ENCODE measurements around the gene ARMC9. TPM values are rescaled to one million over a fixed set of nuclear protein-coding genes. Genes with fewer than 3 reads are reported as not detected.

ARMC9 gene
- total RNA-seq, 1 donor from 2014 or later: 8.4 TPM

DNA sequence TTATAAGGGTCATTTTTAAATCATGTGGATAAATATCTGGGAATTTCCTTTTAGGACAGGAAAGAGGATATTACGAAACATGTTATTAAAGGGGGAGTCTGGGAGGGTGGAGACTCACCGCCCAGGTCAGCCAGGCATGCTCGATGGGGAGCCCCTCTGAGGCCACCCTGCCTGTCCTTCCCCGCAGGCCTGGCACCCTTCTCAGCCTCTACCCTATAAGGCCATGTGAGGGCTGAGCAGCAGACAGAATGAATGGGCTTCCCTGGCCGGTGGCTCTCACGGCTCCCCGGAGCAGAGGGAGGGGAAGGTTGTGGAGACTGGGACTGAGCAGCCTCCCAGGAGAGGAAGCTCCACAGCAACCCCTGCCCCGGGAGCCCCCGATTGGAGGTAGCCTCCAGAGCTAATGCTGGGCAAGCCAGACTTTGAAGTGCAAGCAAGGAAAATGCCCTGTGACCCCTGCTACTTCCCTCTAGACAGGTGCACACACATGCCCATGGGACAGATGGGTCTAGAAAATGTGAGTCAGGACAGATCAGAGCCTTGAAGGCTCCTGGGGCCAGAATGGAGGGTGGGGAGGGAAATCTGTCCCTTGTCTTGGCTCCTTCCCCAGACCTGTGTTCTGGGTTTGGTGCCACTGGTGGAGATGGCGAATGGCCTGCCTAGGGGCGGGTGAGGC, 13.2 kb upstream of the ARMC9 start:
- no peaks in the 10 kb centered on the region for H3K36me3 ChIP-seq (ENCODE audit: control insufficient read depth, insufficient read depth, low read length)
- no peak for FAIRE-seq
- H3K4me3 ChIP-seq (ENCODE audit: low read depth, low read length): no peak overlapping the region
- no peaks in the 10 kb centered on the region for H3K27me3 ChIP-seq (ENCODE audit: control insufficient read depth, insufficient read depth, low read length)
- DNase-seq (ENCODE audit: low read depth): no peak
- TF ChIP-seq, protein P1, sequence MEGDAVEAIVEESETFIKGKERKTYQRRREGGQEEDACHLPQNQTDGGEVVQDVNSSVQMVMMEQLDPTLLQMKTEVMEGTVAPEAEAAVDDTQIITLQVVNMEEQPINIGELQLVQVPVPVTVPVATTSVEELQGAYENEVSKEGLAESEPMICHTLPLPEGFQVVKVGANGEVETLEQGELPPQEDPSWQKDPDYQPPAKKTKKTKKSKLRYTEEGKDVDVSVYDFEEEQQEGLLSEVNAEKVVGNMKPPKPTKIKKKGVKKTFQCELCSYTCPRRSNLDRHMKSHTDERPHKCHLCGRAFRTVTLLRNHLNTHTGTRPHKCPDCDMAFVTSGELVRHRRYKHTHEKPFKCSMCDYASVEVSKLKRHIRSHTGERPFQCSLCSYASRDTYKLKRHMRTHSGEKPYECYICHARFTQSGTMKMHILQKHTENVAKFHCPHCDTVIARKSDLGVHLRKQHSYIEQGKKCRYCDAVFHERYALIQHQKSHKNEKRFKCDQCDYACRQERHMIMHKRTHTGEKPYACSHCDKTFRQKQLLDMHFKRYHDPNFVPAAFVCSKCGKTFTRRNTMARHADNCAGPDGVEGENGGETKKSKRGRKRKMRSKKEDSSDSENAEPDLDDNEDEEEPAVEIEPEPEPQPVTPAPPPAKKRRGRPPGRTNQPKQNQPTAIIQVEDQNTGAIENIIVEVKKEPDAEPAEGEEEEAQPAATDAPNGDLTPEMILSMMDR (IDR thresholded peaks at IDR 0.05; ENCODE audit: insufficient read depth, low read length, severe bottlenecking): no peak

DNA sequence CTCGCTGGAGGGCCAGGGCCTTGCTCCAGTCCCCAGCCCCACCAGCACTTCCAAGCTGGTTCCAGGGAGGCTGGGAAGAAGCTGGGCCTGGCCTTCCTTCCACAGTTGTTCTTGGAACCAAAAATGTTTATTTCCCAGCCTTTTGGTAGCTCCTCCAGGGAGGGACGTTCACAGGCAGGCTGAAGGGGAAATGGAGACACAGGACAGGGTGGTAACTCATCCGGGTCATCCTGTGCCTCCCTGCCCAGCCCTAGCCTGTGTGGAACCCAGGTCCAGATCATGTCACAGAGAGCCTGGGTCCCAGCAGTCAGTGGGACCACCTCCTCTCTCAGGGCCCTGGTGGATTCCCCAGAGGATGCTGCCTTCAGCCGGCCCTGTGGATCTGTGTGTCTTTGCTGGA, 12.5 kb upstream of the ARMC9 start:
- H3K36me3 ChIP-seq (ENCODE audit: control insufficient read depth, insufficient read depth, low read length): no peaks in the 10 kb centered on the region
- no peaks in the 10 kb centered on the region for H3K27me3 ChIP-seq (ENCODE audit: control insufficient read depth, insufficient read depth, low read length)
- TF ChIP-seq, protein P1 (IDR thresholded peaks at IDR 0.05; ENCODE audit: insufficient read depth, low read length, severe bottlenecking): no peak
- no peak for FAIRE-seq
- no peak for DNase-seq (ENCODE audit: low read depth)
- H3K4me3 ChIP-seq (ENCODE audit: low read depth, low read length): no peak overlapping the region

DNA sequence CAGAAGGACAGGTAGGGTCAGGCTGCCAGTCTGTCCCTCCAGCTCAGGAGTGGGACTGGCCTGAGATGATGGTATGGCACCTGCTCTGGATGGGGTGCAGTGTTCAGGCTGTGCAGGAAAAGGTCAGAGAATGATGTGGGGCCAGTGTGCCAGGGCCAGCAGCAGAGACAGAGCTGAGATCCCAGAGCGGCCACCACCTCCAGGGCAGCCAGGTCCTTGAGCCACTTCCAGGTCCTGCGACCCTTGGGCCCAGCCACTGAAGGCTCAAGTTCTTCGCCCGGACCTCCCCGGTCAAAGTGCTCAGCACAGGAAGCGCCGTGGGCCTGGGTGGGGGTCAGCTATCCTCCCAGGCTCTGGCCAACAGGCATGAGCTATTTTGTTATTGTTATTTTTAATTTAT, 12.1 kb upstream of the ARMC9 start:
- DNase-seq (ENCODE audit: low read depth) (no peak), FAIRE-seq (no peak)
- Histone ChIP-seq H3K27me3 (ENCODE audit: control insufficient read depth, insufficient read depth, low read length) (no peaks in the 10 kb centered on the region), H3K36me3 (ENCODE audit: control insufficient read depth, insufficient read depth, low read length) (no peaks in the 10 kb centered on the region), H3K4me3 (ENCODE audit: low read depth, low read length) (no peak overlapping the region)
- TF ChIP-seq, protein P1 (IDR thresholded peaks at IDR 0.05; ENCODE audit: insufficient read depth, low read length, severe bottlenecking): no peak

DNA sequence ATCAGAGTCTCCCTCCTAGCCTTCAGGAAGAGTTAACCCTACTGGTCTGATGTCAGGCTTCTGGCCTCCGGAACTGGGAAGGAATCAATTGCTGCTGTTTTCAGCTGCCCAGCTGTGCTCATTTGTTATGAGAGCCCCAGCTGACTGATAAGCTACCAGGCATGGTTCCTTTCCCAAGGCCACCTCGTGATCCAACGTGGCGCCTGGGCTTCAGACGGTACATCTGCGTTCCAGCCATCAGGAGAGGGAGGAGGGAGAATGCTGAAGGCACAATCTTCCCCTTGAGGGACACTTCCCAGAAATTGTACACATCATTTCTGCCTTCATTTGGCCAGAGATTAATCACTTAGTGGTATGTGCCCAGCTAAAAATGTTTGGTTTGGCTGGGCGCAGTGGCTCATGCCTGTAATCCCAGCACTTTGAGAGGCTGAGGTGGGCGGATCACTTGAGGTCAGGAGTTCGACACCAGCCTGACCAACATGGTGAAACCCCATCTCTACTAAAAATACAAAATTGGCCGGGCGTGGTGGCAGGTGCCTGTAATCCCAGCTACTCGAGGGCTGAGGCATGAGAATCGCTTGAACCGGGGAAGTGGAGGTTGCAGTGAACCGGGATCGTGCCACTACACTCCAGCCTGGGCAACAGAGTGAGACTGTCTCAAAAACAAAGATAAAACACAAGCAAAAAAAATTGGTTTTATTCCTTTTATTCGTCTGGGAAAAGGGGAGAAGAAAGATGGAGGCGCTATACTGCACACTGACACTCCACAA, 10.5 kb upstream of the ARMC9 start:
- H3K27me3 ChIP-seq (ENCODE audit: control insufficient read depth, insufficient read depth, low read length): no peaks in the 10 kb centered on the region
- DNase-seq (ENCODE audit: low read depth): no peak
- TF ChIP-seq, protein P1 (IDR thresholded peaks at IDR 0.05; ENCODE audit: insufficient read depth, low read length, severe bottlenecking): no peak
- H3K36me3 ChIP-seq (ENCODE audit: control insufficient read depth, insufficient read depth, low read length): no peaks in the 10 kb centered on the region
- FAIRE-seq: no peak
- H3K4me3 ChIP-seq (ENCODE audit: low read depth, low read length): no peak overlapping the region

DNA sequence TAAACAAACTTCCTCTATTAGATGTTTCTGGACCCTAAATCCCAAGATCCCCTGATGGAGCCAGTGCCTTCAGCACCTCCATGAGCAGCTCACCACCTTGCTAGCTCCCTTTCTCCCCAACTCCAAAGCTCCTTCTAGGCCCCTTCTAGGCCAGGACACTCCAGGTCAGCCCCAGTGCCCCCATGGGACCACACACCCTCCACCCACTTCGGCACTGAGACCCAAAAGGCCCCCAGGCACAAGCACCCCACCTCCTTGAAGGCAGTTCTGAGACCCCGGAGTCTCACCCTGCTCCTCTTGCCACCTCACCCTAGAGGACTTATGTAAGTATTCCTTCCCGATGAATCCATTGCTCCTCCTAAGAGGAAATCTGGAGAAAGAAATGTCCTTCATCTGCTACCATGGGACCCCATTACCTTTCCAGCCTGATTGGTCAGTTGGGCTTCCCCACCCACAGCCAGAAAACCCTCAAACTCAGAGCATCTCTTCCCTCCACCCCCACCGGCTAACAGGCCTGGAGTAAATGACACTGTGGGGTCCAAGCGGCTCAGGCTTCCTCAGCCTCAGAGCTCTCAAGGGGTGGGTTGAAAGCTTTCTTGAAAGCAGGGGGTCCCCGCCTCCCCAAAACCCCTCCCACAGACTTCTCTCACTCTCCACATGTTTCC, 9.8 kb upstream of the ARMC9 start:
- Histone ChIP-seq H3K4me3 (ENCODE audit: low read depth, low read length) (no peak overlapping the region), H3K36me3 (ENCODE audit: control insufficient read depth, insufficient read depth, low read length) (no peaks in the 10 kb centered on the region), H3K27me3 (ENCODE audit: control insufficient read depth, insufficient read depth, low read length) (no peaks in the 10 kb centered on the region)
- TF ChIP-seq, protein P1 (IDR thresholded peaks at IDR 0.05; ENCODE audit: insufficient read depth, low read length, severe bottlenecking): no peak
- FAIRE-seq (no peak), DNase-seq (ENCODE audit: low read depth) (no peak)
